ENCODE results near the gene OR1C1.
"Not testable (repeated sequence)": the region's sequence is repeated elsewhere in the genome, so short reads cannot be mapped to it uniquely, and the experiment has no call there.

OR1C1 gene, protein sequence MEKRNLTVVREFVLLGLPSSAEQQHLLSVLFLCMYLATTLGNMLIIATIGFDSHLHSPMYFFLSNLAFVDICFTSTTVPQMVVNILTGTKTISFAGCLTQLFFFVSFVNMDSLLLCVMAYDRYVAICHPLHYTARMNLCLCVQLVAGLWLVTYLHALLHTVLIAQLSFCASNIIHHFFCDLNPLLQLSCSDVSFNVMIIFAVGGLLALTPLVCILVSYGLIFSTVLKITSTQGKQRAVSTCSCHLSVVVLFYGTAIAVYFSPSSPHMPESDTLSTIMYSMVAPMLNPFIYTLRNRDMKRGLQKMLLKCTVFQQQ

DNA sequence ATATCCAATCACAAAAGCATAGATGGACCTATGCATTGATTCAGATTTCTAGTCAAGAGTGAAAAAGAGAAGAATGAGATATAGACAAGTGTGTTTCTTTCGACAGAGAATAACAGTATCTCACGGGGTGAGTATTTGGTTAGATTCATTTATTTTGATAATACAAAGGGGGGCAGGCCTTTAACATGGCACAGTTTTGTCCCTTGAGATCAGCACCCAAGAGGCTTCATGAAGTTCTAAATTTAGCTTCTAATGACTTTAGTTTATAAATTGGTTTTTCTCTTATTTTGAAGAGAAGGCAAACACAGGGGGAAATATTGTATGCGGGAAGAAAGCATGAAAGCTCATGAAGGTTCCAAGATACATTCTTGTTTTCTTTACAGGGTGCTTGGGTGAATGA is at the start of gene OR1C1:
Gene OR1C1, minus strand, starts transcription at position 101 of the 400 bp plus-strand sequence. CDS start 2,150 bp downstream, outside the sequence.
- no peak for DNase-seq

DNA sequence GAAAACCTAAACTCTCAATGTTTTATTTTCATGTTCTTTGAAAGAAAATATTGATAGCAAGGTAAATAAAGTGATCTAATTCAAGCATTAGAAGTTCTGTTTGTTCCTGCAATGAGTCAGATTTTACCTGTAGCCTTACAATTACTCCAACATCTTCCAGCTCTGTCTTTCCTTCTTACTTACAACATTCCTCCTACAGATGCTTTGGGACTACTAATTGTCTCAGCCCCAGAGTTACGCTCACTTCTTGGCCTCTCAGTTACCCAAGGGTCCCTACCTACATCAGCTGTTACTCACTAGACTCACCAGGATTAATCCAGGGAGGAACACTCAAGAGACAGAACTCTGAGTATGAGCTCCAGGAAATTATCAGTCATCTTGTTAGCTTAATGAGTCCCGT is 37.2 kb upstream of the OR1C1 start:
- no peak for DNase-seq

DNA sequence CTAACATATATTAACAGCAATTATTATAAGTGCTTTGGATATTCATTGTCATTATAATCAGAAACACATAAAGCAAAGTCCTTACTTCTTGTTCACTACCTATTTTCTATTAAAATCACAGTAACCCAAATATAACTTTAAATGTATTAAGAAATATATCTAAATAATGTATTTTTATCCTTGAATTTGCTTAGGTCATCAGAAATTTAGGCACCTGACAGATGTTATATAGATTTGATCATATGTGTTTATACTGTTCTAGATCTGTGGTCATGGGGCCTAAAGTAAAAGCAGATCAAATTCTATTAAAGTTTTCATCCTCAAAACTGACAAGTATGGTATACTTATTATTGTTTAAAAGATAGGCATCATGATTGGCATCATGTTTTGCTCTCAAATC is 9.2 kb upstream of the OR1C1 start:
- no peak for DNase-seq

DNA sequence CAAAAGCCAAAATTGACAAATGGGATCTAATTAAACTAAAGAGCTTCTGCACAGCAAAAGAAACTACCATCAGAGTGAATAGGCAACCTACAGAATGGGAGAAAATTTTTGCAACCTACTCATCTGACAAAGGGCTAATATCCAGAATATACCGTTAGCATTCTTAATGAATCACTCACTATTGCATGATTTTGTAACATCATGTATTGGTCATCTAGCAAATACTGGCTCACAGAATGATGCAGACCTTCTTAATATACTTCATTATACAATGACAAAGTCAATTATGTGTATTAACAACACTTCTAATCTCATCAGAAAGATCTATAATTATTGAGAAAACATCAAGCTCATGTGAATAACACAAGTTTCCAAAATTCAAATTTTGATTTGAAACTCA is 6.0 kb downstream of the OR1C1 start:
- DNase-seq, result not testable (repeated sequence)

DNA sequence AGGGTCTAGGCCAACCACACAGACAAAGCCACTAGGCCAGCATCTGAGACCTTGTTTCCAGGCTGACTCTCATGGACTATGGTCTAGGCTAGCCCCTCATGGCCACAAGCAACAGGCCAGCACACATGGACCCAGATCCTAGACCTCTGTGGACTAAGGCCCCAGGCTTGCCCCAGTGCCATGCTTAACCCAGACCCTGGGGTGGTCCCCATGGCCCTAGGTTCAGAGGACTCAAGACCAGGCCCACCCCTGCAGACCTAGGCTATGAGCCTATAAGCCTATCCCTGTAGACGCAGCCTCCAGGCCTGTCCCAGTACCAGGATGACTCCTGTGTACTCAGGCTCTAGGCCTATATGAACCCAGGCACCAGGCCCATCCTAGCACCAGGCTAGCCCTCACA is 10.5 kb downstream of the OR1C1 start:
- no peak for DNase-seq

DNA sequence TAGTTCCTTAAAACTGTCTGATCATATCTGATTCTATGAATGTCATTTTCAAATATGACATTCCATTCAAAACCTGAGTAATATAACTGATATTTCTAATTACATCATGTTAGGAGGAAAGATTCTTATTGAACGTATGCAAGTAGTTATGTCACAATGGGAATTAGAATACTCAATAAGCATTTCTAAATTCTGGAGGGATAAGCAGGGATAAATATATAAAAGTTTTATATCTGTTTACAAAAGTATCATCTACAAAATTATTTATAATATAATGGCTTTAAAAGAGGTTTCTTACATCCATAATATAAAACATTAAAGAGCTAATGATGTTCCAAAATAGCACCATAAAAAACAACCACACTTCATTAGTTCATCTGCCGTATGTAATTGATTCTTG is 12.3 kb downstream of the OR1C1 start, which contains the start of gene OR14A2:
Gene OR14A2, minus strand, starts transcription at position 101 of the 400 bp plus-strand sequence.
- no peak for DNase-seq

DNA sequence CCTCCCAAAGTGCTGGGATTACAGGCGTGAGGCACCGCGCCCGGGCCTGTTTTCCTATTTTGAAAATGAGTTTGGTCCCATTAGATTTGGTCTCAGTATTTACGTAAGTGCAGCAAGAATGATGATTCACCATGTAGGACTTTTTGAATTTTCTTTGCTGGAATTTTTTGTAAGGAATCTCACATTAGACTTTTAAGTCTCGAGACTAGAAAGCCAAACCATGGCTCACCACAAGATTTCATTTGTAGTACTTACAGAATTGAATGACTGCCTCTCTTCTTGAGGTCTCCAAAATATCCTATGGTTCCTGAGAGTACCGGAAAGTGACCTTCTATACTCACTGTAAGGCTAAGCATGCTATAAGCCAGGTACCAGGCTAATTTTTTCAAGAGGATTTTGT is 12.7 kb downstream of the OR1C1 start:
- DNase-seq, result peak in 1 of 2 experiments; percentile 38

DNA sequence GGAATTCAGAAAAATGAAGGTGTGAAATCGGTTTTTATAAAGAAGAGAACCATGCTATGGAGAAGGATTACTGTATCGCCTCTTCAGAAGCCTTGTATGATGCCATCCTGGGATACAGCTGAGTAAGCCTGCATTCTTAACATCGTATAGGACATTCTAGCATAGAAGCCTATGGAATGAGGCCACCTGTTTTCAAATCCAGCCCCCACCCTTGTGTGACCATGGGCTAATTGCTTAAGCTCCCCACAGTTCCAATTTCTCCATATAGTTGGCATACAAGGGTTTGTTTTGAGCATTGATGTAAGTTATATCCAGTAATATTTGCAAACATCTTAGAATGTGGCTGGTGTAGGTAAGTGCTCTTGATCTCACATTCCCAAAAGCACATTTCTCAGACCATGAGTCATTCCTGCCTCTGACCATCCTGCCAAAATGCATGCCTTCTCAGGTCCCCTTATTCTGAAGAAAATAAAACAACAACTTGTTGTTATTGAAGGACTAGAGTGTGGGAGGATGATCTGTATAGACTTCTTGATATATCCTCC is 13.9 kb downstream of the OR1C1 start:
- peak; percentile 28 to 32 for DNase-seq

DNA sequence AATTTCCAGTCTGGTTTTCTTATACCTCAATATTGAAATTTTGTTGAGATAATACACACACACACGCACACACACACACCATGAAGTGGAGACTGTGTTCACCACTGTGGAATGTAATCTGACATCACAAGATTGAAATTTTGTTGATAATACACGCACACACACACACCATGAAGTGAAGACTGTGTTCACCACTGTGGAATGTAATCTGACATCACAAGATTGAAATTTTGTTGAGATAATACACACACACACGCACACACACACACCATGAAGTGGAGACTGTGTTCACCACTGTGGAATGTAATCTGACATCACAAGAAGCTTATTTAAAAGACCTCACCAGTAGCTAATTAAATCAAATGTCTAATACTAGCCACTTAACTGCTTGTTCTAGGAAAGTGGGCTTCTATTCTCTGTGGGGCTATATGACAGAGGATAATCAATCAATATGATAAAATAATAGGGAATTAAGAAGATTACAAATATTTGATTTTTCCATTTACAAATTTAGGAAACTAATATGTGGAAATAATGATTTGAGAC is 18.1 kb downstream of the OR1C1 start:
- peak; percentile 38 to 52 for DNase-seq

DNA sequence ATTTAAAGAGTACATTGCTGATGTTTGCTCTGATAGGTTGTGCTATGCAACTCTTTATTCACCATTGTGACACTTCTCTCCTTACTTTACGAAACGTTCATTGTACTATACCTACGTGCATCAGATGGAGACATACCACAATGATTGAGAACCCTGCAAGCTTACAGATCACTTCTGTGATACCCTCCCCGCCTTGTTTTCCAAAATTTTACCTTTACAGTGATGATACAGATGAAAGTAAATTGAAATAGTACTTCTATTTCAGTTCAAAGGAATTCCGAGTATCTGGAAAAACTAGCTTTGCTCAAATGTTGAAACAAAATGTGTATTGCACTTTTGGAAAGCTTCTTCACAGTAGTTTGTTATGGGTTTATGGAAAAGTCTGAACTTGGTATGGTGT is 18.6 kb downstream of the OR1C1 start:
- no peak for DNase-seq

DNA sequence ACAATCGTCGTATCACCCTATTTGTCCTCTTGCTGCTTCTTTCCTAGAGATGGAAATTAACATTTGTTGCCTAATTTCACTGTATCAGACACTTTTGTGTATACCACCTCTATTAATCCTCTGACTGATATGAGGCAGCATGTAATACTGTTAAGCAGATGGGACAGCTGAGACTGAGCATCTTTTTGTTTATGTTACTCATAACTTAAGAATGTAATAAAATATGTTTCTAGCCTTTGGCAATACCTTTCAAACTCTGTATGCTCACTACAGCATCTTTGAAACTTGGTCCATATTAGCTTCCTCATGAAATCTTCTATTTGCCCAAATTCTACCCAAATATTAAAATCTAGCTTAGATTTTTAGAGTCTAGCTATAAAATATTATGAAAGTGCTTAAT is 19.6 kb downstream of the OR1C1 start:
- DNase-seq, result peak in 1 of 2 experiments; percentile 34

DNA sequence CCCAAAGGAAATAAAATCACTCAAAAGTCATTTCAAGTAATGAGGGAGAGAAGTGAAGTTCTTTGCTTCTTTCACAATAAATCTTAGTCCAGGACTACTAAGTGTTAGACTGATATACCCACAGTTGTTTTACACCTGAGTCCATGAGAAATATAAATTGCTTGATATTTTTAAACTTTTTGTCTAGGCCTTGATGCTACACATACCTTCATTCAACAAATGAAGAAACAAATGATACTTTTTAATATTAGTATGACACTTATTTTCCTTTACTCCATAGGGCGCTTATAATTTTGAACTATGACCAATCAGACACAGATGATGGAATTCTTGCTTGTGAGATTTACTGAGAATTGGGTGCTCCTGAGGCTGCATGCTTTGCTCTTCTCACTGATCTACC is 22.0 kb downstream of the OR1C1 start, which contains the start of gene OR14K1:
Gene OR14K1, plus strand, starts transcription at position 301 of the 400 bp plus-strand sequence. Its CDS starts 0 bp downstream, at position 301.
- DNase-seq, result no peak

DNA sequence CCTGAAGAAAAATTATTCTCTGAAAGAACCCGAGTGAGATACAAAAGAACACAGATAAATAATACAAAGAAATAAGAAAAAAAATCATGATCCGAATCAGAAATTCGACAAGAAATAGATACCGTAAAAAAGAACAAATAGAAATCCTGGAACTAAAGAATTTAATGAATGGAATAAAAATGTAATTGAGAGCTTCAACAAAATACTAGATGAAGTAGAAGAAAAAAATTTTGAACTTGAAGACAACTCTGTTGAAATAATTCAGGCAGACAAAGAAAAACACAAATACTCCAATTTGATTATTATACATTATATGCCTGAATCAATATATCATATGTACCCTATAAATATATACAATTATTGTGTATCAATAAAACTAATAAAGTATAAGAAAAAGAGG is 39.1 kb downstream of the OR1C1 start:
- no peak for DNase-seq

DNA sequence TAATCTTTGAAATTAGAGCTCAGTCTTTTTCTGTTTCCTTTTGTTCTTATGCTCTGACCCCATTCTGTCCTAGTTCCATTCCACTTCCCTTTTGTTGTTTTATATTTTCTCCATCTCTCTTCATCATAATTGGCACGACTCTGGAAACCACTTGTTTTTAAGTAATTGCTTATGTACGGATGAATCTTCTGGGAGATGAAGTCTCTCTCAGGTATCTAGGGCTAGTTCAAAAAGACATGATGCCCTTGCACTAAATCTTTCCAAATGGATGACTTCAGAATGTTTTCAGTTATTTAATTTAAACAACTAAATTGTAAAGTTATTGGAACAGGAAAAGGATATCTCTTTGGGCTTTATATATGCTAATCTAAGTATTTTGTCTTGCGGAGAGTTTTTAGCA is 43.8 kb downstream of the OR1C1 start, which contains the start of gene OR6F1:
Gene OR6F1, minus strand, starts transcription at position 101 of the 400 bp plus-strand sequence. CDS start 3,891 bp downstream, outside the sequence.
- DNase-seq, result no peak

DNA sequence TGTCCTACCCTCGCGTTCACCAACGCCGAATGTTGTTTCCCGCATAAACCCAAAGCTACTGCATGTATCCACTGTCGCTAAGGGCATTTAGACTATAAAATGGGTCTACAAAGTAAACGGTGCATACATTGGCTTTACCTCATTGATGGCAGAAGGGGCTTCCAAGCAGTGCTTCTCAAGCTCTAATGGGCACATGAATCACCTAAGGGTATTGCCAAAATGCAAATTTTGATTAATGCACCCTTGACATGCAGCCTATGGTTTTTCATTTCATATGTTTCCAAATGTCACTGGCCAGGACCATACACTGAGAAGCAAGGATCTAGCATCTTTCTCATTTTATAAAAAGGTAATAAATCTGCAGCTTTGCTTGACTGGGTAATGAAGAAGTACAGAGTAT is 46.6 kb downstream of the OR1C1 start:
- DNase-seq, result no peak

DNA sequence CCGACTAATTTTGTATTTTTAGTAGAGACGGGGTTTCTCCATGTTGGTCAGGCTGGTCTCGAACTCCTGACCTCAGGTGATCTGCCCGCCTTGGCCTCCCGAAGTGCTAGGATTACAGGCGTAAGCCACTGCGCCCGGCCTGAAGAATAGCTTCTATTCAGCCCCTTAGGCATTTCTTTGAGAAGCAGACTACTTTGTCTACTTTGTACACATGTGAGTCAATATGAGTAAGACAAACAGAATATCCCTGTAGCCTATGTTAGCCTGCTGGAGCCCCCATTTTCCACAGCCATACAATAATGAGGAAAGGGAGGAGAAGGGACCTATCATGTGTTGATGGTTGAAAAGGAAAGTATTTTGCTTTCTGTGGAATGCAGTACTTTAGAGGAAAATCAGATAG is 49.7 kb downstream of the OR1C1 start:
- DNase-seq, result not testable (repeated sequence)
